WTC11 (cell line): ENCODE results near the gene FXN.

Experiments
- CTCF ChIP-seq: fragments of 200-600 bp; IDR thresholded peaks from 2 replicates; pipeline ENCODE4 v1.8.0; 2022; ENCODE audit warnings: antibody characterized with exemption
- ELF4 ChIP-seq: sonication (generic); formaldehyde crosslinking; IDR thresholded peaks from 2 replicates; pipeline ENCODE4 v1.8.1; 2022; ENCODE audit warnings: low read depth, mild to moderate bottlenecking, moderate library complexity, missing genetic modification reagents

GRCh38 chr9:69149321-69149807 lies 113.8 kb downstream of the FXN start:
- TF ChIP-seq CTCF, result no peak
- no peak for TF ChIP-seq ELF4 (CRISPR knock-in tag)
